ENCODE results near the gene VWC2L. TPM values are rescaled to one million over a fixed set of nuclear protein-coding genes. Genes with fewer than 3 reads are reported as not detected.

The VWC2L gene
- total and polyA plus RNA-seq, 4 donors, result 3.0 to 17.1 (median 6.7) TPM

DNA sequence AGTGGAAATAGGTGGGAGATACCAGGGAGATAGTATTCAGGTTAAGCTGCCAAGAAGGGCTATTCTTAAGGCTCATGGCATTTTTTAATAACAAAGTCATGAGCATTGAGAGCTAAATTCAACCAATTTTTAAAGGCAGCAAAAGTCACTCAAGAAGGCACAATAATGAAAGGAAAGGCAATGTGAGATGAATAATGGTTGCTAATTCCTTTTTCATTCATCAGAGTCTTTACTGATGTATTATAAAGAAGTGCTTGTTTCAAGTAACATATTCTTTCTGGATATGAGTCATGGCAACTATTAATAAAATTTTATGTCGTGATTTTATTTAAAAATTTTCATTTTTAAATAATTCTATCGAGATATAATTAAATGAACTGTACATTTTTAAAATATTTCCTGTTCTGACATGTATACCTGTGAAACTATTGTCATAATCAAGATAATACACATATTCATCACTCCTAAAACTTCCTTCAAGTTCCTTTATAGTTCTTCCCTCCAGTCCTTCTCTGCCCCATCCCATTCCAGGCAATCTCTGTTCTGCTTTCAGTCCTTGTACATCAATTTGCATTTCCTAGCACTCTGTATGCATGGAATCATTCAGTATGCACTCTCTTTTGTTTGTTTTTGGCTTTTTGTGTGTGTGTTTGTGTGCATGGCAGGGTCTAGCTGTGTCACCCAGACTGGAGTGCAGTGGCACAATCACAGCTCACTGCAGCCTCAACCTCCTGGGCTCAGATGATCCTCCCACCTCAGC, 40.8 kb downstream of the VWC2L start:
- Histone ChIP-seq H3K4me3 (ENCODE audit: low read depth, low read length) (no peak overlapping the region), H3K36me3 (ENCODE audit: control insufficient read depth, insufficient read depth, low read length) (no peaks in the 10 kb centered on the region), H3K9me3 (ENCODE audit: control insufficient read depth, insufficient read depth, low read length) (no peaks in the 10 kb centered on the region), H3K27me3 (ENCODE audit: control insufficient read depth, insufficient read depth, low read length) (no peaks in the 10 kb centered on the region), H3K27ac (ENCODE audit: low read depth, low read length) (no peak overlapping the region), H3K4me1 (ENCODE audit: control insufficient read depth, insufficient read depth, low read length) (no peaks in the 10 kb centered on the region)
- no CpG with 5 or more reads among the region's 2 CpGs for WGBS (ENCODE audit: insufficient coverage)
- no peak for DNase-seq (ENCODE audit: low read depth in 4 of 6, low spot score in 6 of 6)

DNA sequence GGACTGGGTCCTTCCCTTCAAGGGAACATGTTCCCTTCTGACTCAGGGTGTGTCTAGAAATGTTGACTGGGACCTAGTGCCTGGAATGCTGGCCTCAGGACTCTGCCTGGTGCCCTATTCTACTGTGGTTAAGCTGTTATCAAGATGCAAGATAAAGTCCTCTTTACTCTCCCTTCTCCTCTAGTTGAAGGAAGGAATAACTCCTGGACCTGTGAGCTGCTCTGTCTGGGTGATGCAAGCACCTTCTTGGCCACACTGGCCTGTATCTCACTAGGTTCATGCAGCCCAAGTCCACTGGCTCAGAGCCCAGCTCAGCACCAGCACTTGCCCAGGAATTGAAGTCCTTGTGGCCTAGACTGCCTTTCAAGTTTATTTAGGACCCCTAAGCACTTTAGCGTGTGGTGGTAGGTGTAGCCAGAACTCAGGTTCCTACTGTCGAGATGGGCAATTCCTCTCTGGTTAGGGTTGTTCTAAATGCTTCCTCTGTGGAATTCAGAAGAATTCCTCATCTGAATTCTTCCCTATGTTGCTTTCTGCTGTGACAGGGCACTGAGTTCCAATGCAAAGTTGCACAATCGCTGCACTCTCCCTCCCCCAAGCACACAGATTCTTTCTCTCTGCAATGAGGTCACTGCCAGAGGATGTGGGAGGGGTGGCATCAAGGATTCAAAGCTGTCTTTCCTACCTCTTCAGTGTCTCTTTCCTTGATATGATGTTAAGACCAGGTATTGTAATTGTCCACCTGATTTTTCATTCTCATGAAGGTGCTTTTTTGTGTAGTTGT, 54.7 kb downstream of the VWC2L start:
- 100% methylated on average over 1 of the region's 3 CpGs for WGBS (ENCODE audit: insufficient coverage)

DNA sequence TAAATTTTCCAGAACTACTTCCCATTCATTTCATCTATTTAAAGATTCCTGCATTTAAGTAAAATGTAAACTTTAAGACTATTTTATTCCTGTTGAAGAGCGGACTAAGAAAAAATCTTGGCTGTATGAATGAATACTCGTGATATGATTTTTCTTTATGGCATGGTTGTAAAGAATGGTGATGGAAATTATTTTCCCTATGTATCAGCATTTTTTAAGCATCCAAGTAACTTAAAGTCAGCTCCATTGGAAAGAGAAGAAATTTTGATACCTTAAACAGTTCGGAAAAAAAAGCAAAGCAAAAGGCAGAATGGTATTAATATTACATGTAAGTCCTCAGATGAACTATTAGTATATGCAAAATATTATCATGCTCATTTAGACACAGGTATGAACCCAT, 58.9 kb downstream of the VWC2L start:
- Histone ChIP-seq H3K4me1 (ENCODE audit: control insufficient read depth, insufficient read depth, low read length) (no peaks in the 10 kb centered on the region), H3K27ac (ENCODE audit: low read depth, low read length) (no peak overlapping the region), H3K36me3 (ENCODE audit: control insufficient read depth, insufficient read depth, low read length) (no peaks in the 10 kb centered on the region), H3K27me3 (ENCODE audit: control insufficient read depth, insufficient read depth, low read length) (no peaks in the 10 kb centered on the region), H3K9me3 (ENCODE audit: control insufficient read depth, insufficient read depth, low read length) (no peaks in the 10 kb centered on the region), H3K4me3 (ENCODE audit: low read depth, low read length) (no peak overlapping the region)
- no CpG with 5 or more reads among the region's 3 CpGs for WGBS (ENCODE audit: insufficient coverage)
- no peak for DNase-seq (ENCODE audit: low read depth in 4 of 6, low spot score in 6 of 6)

More for the DNA sequence above, 54.7 kb downstream of the VWC2L start:
- H3K27ac ChIP-seq (ENCODE audit: low read depth, low read length), result no peak overlapping the region
- H3K36me3 ChIP-seq (ENCODE audit: control insufficient read depth, insufficient read depth, low read length), result no peaks in the 10 kb centered on the region
- no peak overlapping the region for H3K4me3 ChIP-seq (ENCODE audit: low read depth, low read length)
- H3K9me3 ChIP-seq (ENCODE audit: control insufficient read depth, insufficient read depth, low read length), result no peaks in the 10 kb centered on the region
- DNase-seq (ENCODE audit: low read depth in 4 of 6, low spot score in 6 of 6), result no peak
- no peaks in the 10 kb centered on the region for H3K4me1 ChIP-seq (ENCODE audit: control insufficient read depth, insufficient read depth, low read length)
- no peaks in the 10 kb centered on the region for H3K27me3 ChIP-seq (ENCODE audit: control insufficient read depth, insufficient read depth, low read length)

DNA sequence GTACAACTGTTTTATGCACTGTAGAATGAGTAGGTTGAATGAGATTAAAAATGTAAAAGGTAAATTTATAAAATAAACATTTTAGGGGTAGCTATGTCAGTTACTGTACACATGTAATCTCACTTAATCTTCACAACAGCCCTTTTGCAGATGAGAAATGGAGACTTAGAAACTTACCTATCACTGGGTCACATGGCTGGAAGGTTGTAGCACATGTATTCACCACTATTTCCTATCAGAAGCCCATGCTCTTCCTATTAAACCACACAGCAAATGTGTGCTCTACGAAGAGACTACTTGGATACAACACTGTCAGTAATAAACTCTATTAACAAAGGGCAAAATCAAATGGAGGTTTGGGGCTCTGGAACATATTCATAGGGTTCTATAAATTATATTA, 60.5 kb downstream of the VWC2L start:
- Histone ChIP-seq H3K4me1 (ENCODE audit: control insufficient read depth, insufficient read depth, low read length) (no peaks in the 10 kb centered on the region), H3K4me3 (ENCODE audit: low read depth, low read length) (no peak overlapping the region)
- WGBS (ENCODE audit: insufficient coverage), result no CpG with 5 or more reads among the region's 1 CpG

DNA sequence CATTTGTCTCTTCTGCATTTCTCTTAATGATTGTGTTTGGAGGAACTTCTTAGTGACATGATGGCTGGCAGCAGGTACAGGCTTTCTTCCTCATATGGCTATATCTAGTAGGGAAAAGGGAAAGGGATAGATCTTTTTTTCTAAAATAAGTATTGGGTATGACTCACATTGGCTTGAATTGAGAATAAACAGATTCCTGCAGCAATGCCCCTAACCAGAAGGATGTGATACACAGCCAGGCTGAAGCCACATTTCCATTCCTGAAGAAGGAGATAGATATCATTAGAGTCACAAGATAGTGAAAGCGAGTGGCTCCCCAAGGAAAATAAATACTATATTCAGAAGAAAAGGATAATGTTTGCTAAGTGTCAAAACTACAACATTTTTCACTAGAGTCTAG, 61.1 kb downstream of the VWC2L start:
- Histone ChIP-seq H3K4me1 (ENCODE audit: control insufficient read depth, insufficient read depth, low read length) (no peaks in the 10 kb centered on the region), H3K4me3 (ENCODE audit: low read depth, low read length) (no peak overlapping the region), H3K27me3 (ENCODE audit: control insufficient read depth, insufficient read depth, low read length) (no peaks in the 10 kb centered on the region), H3K9me3 (ENCODE audit: control insufficient read depth, insufficient read depth, low read length) (no peaks in the 10 kb centered on the region), H3K27ac (ENCODE audit: low read depth, low read length) (no peak overlapping the region), H3K36me3 (ENCODE audit: control insufficient read depth, insufficient read depth, low read length) (no peaks in the 10 kb centered on the region)
- no peak for DNase-seq (ENCODE audit: low read depth in 4 of 6, low spot score in 6 of 6)
- no CpG with 5 or more reads among the region's 1 CpG for WGBS (ENCODE audit: insufficient coverage)

More for the DNA sequence above, 60.5 kb downstream of the VWC2L start:
- H3K9me3 ChIP-seq (ENCODE audit: control insufficient read depth, insufficient read depth, low read length), result no peaks in the 10 kb centered on the region
- H3K27me3 ChIP-seq (ENCODE audit: control insufficient read depth, insufficient read depth, low read length), result no peaks in the 10 kb centered on the region
- H3K36me3 ChIP-seq (ENCODE audit: control insufficient read depth, insufficient read depth, low read length), result no peaks in the 10 kb centered on the region
- DNase-seq (ENCODE audit: low read depth in 4 of 6, low spot score in 6 of 6), result no peak
- H3K27ac ChIP-seq (ENCODE audit: low read depth, low read length), result no peak overlapping the region

DNA sequence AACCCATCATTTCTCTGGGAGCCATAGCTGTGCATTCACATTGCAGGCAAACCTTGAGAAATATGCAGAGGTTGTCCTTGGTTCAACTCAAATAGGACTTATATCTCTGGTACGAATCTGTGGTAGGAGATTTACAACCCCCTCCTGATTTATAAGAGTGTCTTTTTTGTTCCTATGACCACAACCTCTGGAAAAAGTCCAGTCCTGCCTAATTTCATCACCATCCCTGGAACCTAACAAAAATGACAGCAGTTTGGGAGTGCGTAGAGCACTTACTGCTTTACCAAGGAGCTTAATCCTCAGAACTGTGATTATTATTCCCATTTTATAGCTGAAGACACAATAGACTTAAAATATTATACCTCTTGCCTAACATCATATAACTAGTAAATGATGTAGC, 66.5 kb downstream of the VWC2L start:
- Histone ChIP-seq H3K9me3 (ENCODE audit: control insufficient read depth, insufficient read depth, low read length) (no peaks in the 10 kb centered on the region), H3K4me1 (ENCODE audit: control insufficient read depth, insufficient read depth, low read length) (no peaks in the 10 kb centered on the region), H3K27ac (ENCODE audit: low read depth, low read length) (no peak overlapping the region), H3K36me3 (ENCODE audit: control insufficient read depth, insufficient read depth, low read length) (no peaks in the 10 kb centered on the region), H3K27me3 (ENCODE audit: control insufficient read depth, insufficient read depth, low read length) (no peaks in the 10 kb centered on the region), H3K4me3 (ENCODE audit: low read depth, low read length) (no peak overlapping the region)
- no peak for DNase-seq (ENCODE audit: low read depth in 4 of 6, low spot score in 6 of 6)
- no CpG with 5 or more reads among the region's 2 CpGs for WGBS (ENCODE audit: insufficient coverage)

DNA sequence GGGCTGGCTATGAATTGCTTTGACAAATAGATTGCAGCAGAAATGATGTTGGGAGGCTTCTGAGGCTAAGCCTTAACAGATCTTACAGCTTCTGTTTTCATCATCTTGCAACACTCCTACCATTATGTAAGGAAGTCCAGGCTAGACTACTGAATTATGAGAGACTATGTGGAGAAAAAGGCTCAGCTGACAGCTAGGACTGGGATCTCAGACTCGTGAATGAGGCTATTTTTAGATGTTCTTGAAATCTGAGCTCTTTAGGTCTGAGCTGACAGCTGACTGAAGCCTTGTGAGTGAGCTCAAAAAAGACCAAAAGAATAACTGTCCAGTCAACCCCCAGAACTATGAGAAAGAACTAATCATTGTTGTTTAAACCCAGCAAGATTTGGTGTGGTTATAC, 70.3 kb downstream of the VWC2L start:
- 13% methylated on average over 1 of the region's 1 CpG for WGBS (ENCODE audit: insufficient coverage)
- peak in 2 of 6 donors; percentile 19 to 56 for DNase-seq (ENCODE audit: low read depth in 4 of 6, low spot score in 6 of 6)
- no peak overlapping the region for H3K4me3 ChIP-seq (ENCODE audit: low read depth, low read length)

DNA sequence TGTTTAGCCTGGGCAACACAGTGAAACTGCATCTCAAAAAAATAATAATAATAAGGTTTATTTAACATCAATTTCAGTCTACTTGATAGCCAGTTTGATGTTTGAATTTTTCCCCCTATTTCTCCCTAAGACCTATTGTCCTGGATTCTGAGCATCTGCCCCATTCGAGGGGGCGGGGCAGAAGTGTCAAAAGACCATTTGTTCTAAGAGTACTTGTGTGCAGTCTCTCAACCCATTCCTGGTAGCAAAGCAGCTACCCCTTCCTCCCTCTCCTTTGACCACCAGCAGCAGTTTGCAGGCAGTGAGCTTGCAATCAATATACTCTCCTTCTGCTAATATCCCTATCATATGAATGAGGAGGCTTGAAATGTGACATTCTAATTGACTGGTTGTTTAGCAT, 71.9 kb downstream of the VWC2L start:
- H3K4me1 ChIP-seq (ENCODE audit: control insufficient read depth, insufficient read depth, low read length), result no peaks in the 10 kb centered on the region
- WGBS (ENCODE audit: insufficient coverage), result no CpG with 5 or more reads among the region's 2 CpGs
- H3K36me3 ChIP-seq (ENCODE audit: control insufficient read depth, insufficient read depth, low read length), result no peaks in the 10 kb centered on the region
- no peak overlapping the region for H3K27ac ChIP-seq (ENCODE audit: low read depth, low read length)
- H3K4me3 ChIP-seq (ENCODE audit: low read depth, low read length), result no peak overlapping the region
- no peaks in the 10 kb centered on the region for H3K9me3 ChIP-seq (ENCODE audit: control insufficient read depth, insufficient read depth, low read length)
- no peaks in the 10 kb centered on the region for H3K27me3 ChIP-seq (ENCODE audit: control insufficient read depth, insufficient read depth, low read length)
- peak in 1 of 6 donors; percentile 11 for DNase-seq (ENCODE audit: low read depth in 4 of 6, low spot score in 6 of 6)

More for the DNA sequence above, 70.3 kb downstream of the VWC2L start:
- H3K27ac ChIP-seq (ENCODE audit: low read depth, low read length), result no peak overlapping the region
- no peaks in the 10 kb centered on the region for H3K27me3 ChIP-seq (ENCODE audit: control insufficient read depth, insufficient read depth, low read length)
- H3K4me1 ChIP-seq (ENCODE audit: control insufficient read depth, insufficient read depth, low read length), result no peaks in the 10 kb centered on the region
- no peaks in the 10 kb centered on the region for H3K36me3 ChIP-seq (ENCODE audit: control insufficient read depth, insufficient read depth, low read length)
- no peaks in the 10 kb centered on the region for H3K9me3 ChIP-seq (ENCODE audit: control insufficient read depth, insufficient read depth, low read length)

DNA sequence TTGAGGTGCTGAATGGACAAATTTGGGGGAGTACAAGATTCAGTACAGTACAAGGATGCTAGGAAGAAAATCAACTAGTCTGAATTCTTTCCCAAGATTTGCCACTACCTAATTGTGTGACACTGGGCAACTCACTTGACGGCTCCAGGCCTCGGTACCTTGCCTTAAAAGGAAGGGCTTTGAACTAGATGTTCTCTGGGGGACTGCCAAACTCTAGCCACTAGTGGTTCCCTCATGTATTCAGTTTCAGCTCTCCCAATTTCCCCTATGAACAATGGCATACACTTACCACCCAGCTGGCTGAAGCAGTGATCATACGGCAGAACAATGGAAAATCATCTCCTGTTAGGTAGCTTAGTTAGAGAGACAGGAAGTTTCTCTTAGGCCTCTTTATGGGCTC, 73.4 kb downstream of the VWC2L start:
- Histone ChIP-seq H3K36me3 (ENCODE audit: control insufficient read depth, insufficient read depth, low read length) (no peaks in the 10 kb centered on the region), H3K9me3 (ENCODE audit: control insufficient read depth, insufficient read depth, low read length) (no peaks in the 10 kb centered on the region), H3K4me3 (ENCODE audit: low read depth, low read length) (no peak overlapping the region), H3K27ac (ENCODE audit: low read depth, low read length) (no peak overlapping the region), H3K4me1 (ENCODE audit: control insufficient read depth, insufficient read depth, low read length) (no peaks in the 10 kb centered on the region), H3K27me3 (ENCODE audit: control insufficient read depth, insufficient read depth, low read length) (no peaks in the 10 kb centered on the region)
- no peak for DNase-seq (ENCODE audit: low read depth in 4 of 6, low spot score in 6 of 6)
- WGBS (ENCODE audit: insufficient coverage), result no CpG with 5 or more reads among the region's 3 CpGs

DNA sequence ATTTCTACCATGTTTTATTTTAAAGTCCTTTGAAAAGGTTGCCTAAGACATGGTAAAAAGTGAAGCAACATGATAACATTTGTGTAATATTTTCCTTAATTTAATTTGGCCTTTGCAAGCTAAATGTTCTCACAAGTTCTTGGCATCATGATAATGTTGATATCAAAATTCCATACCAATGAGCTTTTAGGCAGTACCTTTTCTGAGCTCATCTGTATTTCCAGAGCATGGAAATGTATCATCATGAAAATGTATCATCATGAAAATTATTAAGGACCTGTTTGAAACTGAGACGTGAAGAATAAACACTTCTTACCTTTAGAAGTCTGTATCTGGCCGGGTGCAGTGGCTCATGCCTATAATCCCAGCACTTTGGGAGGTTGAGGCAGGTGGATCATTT, 73.8 kb downstream of the VWC2L start:
- H3K36me3 ChIP-seq (ENCODE audit: control insufficient read depth, insufficient read depth, low read length), result no peaks in the 10 kb centered on the region
- WGBS (ENCODE audit: insufficient coverage), result no CpG with 5 or more reads among the region's 2 CpGs
- no peak for DNase-seq (ENCODE audit: low read depth in 4 of 6, low spot score in 6 of 6)
- H3K4me3 ChIP-seq (ENCODE audit: low read depth, low read length), result no peak overlapping the region
- H3K27ac ChIP-seq (ENCODE audit: low read depth, low read length), result no peak overlapping the region
- no peaks in the 10 kb centered on the region for H3K27me3 ChIP-seq (ENCODE audit: control insufficient read depth, insufficient read depth, low read length)
- H3K4me1 ChIP-seq (ENCODE audit: control insufficient read depth, insufficient read depth, low read length), result no peaks in the 10 kb centered on the region
- no peaks in the 10 kb centered on the region for H3K9me3 ChIP-seq (ENCODE audit: control insufficient read depth, insufficient read depth, low read length)

Measured in spinal cord (tissue), 10 donors.